ENCODE measurements around the gene CFAP74.

Gene CFAP74

GRCh38 chr1:1914971-1915692 is 88.5 kb downstream of the CFAP74 start, which contains the start of gene CALML6:
Gene CALML6 (plus strand): TSS chr1:1915260. CDS start chr1:1915281, 21 bp downstream.
- no peak for DNase-seq

- DNase-seq, result no peak
Observed at GRCh38 chr1:1914101-1914970, 89.2 kb downstream of the CFAP74 start.

- DNase-seq, result no peak
Observed at GRCh38 chr1:1911350-1912041, 92.1 kb downstream of the CFAP74 start.

- no peak for DNase-seq
Observed at GRCh38 chr1:1910651-1911331, 92.8 kb downstream of the CFAP74 start.

- no peak for DNase-seq
Observed at GRCh38 chr1:1910033-1910465, 93.5 kb downstream of the CFAP74 start.

- no peak for DNase-seq
Observed at GRCh38 chr1:1908506-1908791, 95.1 kb downstream of the CFAP74 start.

- peak; percentile 61 for DNase-seq
Observed at GRCh38 chr1:1907098-1907736, 96.4 kb downstream of the CFAP74 start.

- peak; percentile 57 for DNase-seq
Observed at GRCh38 chr1:1906185-1907097, 97.1 kb downstream of the CFAP74 start.

- no peak for DNase-seq
Observed at GRCh38 chr1:1903224-1903623, 100.4 kb downstream of the CFAP74 start.

GRCh38 chr1:1901641-1902294 is 101.8 kb downstream of the CFAP74 start:
- DNase-seq, result no peak

GRCh38 chr1:1900883-1901640 is 102.5 kb downstream of the CFAP74 start:
- no peak for DNase-seq

GRCh38 chr1:1899967-1900327 is 103.6 kb downstream of the CFAP74 start:
- no peak for DNase-seq

GRCh38 chr1:1899266-1899966 is 104.2 kb downstream of the CFAP74 start:
- DNase-seq, result no peak

- DNase-seq, result no peak
Observed at GRCh38 chr1:1898246-1898933, 105.2 kb downstream of the CFAP74 start.

GRCh38 chr1:1895456-1896336 is 107.9 kb downstream of the CFAP74 start:
- no peak for DNase-seq

GRCh38 chr1:1895060-1895418 is 108.5 kb downstream of the CFAP74 start:
- no peak for DNase-seq

- DNase-seq, result no peak
Observed at GRCh38 chr1:1894354-1895059, 109.1 kb downstream of the CFAP74 start.
